HG03571 (cell line): Measurements from ENCODE around the gene TSNAX.

Source experiments
- ATAC-seq: cut with Tn5 transposase; IDR thresholded peaks from one replicate; pipeline ENCODE4 v1.9.1; 2021; ENCODE audit not compliant: unreplicated experiment

Gene TSNAX

DNA sequence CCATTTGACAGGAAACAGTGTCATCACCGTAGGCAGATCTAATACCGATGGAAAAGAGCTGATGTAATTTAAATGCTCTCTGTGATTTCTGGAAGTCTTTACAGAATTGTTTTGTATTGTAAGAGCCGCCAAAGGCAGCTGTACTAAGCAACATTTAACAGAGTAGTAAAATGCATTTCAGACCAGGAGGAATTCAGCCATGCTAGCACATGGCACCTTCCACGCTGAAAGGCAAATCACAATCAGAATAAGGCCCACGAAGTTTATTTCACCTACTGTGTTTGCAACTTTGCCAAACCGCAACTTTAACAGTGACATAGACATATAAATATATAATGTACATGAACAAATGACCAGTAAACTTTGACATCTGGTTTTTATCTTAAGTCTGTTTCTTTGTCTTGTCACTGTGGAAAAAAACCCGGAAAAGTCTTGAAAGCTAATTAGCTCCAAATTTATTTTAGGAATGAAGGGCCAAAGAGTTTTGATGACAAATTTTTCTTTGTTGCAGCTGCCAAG lies 72.0 kb downstream of the TSNAX start:
- ATAC-seq = no peak

DNA sequence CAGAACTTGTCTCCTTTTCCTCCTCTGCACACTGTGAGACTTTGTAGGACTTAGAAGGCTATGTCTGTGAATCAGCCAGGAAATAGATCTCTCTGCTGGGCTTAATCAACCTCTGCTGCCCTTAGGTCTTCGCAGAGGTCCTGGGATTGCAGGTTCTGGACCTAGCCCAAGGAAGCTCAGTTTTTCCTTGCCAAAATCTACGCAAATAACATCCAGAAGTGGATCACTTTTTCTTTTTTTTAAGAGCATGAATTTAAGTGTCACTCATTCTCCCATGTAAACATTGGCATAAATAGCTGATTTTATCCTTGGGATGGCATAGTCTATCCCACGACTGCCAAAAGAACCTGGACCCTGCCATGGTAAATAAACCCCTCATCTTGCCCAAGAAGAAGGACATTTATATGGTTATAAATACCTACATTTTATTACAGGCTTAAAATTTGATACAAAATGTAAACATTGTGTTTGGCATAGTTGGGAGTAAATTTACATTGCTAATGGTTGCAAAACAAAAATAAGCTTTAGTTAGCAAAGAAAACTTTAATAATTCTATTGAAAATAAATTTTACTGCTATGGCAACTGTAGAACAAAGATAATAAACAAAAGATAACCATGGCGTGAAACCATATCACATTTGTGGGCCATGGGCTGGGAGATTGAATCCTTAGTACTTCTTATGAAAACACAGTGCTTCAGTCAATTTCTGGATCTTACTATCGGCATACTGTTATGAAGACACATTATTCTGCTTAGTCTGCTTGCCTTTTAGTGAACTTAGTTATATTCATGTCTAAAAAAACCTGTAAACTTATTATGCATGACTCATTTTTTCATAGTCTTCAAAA lies 73.6 kb downstream of the TSNAX start:
- no peak for ATAC-seq

DNA sequence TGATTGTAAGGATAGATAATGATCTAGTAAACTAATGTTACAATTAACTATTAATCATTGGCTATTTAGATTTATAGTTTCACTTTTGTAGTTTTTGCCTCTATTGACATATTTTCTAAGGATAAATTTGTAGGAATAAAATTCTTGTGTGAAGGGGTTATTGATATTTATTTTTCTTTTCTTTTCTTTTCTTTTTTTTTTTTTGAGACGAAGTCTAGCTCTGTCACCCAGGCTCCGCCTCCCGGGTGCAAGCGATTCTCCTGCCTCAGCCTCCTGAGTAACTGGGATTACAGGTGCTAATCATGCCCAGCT lies 74.2 kb downstream of the TSNAX start:
- no peak for ATAC-seq

GRCh38 chr1:231603598-231604275 lies 75.3 kb downstream of the TSNAX start:
- no peak for ATAC-seq

- no peak for ATAC-seq
These were observed 75.8 kb downstream of the TSNAX start for GRCh38 chr1:231604276-231604621.

- no peak for ATAC-seq
These were observed 77.0 kb downstream of the TSNAX start for GRCh38 chr1:231605149-231606100.

GRCh38 chr1:231606712-231607111 lies 78.2 kb downstream of the TSNAX start:
- no peak for ATAC-seq

DNA sequence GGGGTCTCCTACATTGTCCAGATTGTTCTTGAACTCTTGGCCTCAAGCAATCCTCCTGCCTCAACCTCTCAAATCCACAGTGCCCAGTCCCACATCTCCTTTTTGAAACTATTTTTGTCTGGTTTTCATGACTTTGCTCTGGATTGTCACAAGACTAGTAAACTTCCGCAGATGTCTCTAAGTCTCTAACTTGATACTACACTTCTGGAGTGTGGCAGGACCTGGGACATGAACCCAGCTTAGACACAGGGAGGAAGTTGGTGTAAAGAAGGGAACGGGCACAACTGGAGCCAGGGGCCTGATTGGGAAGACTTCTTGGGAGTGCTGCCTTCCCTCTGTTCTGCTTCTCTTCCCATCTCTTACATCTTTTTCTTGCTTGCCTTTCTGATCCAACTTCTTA lies 81.9 kb downstream of the TSNAX start:
- ATAC-seq = no peak

DNA sequence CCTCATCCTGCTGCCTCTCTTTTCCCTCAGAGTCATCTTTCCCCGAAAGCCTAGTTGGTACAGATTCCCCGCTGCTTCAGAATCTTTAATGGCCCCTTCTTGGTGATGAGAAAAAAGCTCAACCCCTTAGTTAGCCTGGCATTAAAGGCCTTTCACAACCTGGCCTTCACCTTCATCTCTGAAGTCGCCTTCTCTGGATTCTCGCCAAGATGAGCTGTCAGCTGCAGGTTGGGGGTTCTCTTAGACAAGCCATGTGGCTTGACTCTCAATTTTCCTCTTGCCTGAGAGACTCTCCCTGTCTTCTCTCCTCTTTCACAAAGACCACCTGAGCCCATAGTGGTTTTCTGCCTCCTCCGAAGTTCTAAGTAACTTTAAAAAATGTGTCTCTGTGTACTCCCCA lies 82.6 kb downstream of the TSNAX start:
- no peak for ATAC-seq

GRCh38 chr1:231611851-231612250 lies 83.4 kb downstream of the TSNAX start:
- no peak for ATAC-seq

DNA sequence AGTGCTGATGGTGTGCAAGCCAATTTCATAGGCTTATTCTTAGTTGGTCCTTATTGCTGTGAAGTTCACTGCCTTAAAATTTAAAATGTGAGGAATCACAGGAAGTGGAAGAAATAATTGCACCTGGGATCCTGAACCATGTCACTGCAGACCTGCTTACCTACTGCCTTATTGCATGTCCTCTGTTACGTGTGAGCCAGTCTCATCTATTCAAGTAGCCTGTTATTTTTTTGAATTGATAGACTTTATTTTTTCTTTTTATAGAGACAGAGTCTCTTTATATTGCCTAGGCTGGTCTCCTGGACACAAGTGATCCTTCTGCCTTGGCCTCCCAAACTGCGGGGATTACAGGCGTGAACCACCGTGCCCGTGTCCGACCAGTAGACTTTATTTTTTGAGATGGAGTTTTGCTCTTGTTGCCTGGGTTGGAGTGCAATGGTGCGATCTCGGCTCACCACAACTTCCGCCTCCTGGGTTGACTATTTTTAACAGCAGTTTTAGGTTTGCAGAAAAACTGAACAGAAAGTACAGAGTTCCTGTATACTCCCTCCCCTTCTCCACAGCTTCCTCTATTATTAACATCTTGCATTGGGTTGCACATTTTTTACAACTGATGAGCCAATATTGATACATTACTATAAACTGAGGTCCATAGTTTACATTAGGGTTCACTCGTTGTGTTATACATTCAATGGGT lies 84.1 kb downstream of the TSNAX start:
- peak; percentile 99 for ATAC-seq

GRCh38 chr1:231613419-231614349 lies 85.2 kb downstream of the TSNAX start:
- ATAC-seq = no peak
